Stimulated activated CD4-positive, alpha-beta T cell treated with anti-CD3 and anti-CD28 coated beads, TNF-alpha, amount 100 ng/mL, for 1 hour (primary cell): ENCODE data around the gene PMS1.
"Not testable (repeated sequence)": the region's sequence is repeated elsewhere in the genome, so short reads cannot be mapped to it uniquely, and the experiment has no call there.

Source experiments
- DNase-seq, 3 donors: peaks; one replicate each; pipeline ENCODE4 v3.0.0-alpha.2; 2020; ENCODE audit warnings: low read depth in 3 of 3, low spot score in 1 of 3

Gene PMS1

GRCh38 chr2:189803431-189803830 is 19.2 kb downstream of the PMS1 start:
- no peak for DNase-seq

GRCh38 chr2:189818249-189819038 is 34.2 kb downstream of the PMS1 start:
- no peak for DNase-seq

GRCh38 chr2:189819297-189819704 is 35.1 kb downstream of the PMS1 start:
- no peak for DNase-seq

GRCh38 chr2:189821953-189822748 is 37.9 kb downstream of the PMS1 start:
- DNase-seq: no peak

GRCh38 chr2:189824694-189825396 is 40.6 kb downstream of the PMS1 start:
- no peak for DNase-seq

- no peak for DNase-seq
Measured at GRCh38 chr2:189826039-189826438, 41.8 kb downstream of the PMS1 start.

- DNase-seq: no peak
Measured at GRCh38 chr2:189829102-189829833, 45.0 kb downstream of the PMS1 start.

- no peak for DNase-seq
Measured at GRCh38 chr2:189830510-189830909, 46.3 kb downstream of the PMS1 start.

- DNase-seq: no peak
Measured at GRCh38 chr2:189834059-189834458, 49.8 kb downstream of the PMS1 start.

GRCh38 chr2:189834642-189835041 is 50.4 kb downstream of the PMS1 start:
- not testable (repeated sequence) for DNase-seq

- DNase-seq: no peak
Measured at GRCh38 chr2:189835855-189836558, 51.8 kb downstream of the PMS1 start.

GRCh38 chr2:189836644-189837043 is 52.4 kb downstream of the PMS1 start:
- DNase-seq: no peak

- DNase-seq: no peak
Measured at GRCh38 chr2:189837326-189837725, 53.1 kb downstream of the PMS1 start.

GRCh38 chr2:189841019-189841418 is 56.8 kb downstream of the PMS1 start:
- no peak for DNase-seq

- no peak for DNase-seq
Measured at GRCh38 chr2:189848276-189848675, 64.0 kb downstream of the PMS1 start.

- DNase-seq: no peak
Measured at GRCh38 chr2:189849550-189849949, 65.3 kb downstream of the PMS1 start.

- DNase-seq: no peak
Measured at GRCh38 chr2:189851174-189851826, 67.0 kb downstream of the PMS1 start.

- no peak for DNase-seq
Measured at GRCh38 chr2:189854187-189854586, 69.9 kb downstream of the PMS1 start.

- no peak for DNase-seq
Measured at GRCh38 chr2:189854940-189855339, 70.7 kb downstream of the PMS1 start.

- DNase-seq: no peak
Measured at GRCh38 chr2:189858291-189858690, 74.0 kb downstream of the PMS1 start.
